K562 (cell line): ENCODE results near the gene TJAP1. TPM values are rescaled to one million over a fixed set of nuclear protein-coding genes. Genes with fewer than 3 reads are reported as not detected.
A peak's percentile ranks its signal among the peaks of the same experiment; 100 is the strongest.

Source experiments
- CREM ChIP-seq: IDR thresholded peaks from 2 replicates; pipeline ENCODE4 v1.6.1; 2014; ENCODE audit warnings: antibody characterized with exemption, low read depth
- HMGN3 ChIP-seq: IDR thresholded peaks from 2 replicates; pipeline ENCODE4 v1.6.1; 2011; ENCODE audit warnings: borderline replicate concordance, low read depth, mild to moderate bottlenecking, mixed read lengths, low read length; ENCODE audit not compliant: insufficient read length; ENCODE audit errors: extremely low read depth
- ILF3 ChIP-seq: fragments of 450-650 bp; IDR thresholded peaks from 2 replicates; pipeline ENCODE4 v1.6.1; 2018; ENCODE audit warnings: antibody characterized with exemption, mild to moderate bottlenecking, moderate library complexity, borderline replicate concordance
- IRF2 ChIP-seq: sonication (generic); formaldehyde crosslinking; IDR thresholded peaks from 2 replicates; pipeline ENCODE4 v1.8.1; 2022; ENCODE audit warnings: mild to moderate bottlenecking, missing genetic modification reagents
- NONO ChIP-seq, 2 experiments: fragments of 200-400 bp in 1 of 2; fragments of 450-650 bp in 1 of 2; formaldehyde crosslinking in 1 of 2; IDR thresholded peaks; 2 replicates each; pipeline ENCODE4 v1.6.1; 2017; ENCODE audit warnings: low read depth in 2 of 2, mild to moderate bottlenecking in 2 of 2, moderate library complexity in 2 of 2, low read length in 1 of 2
- POLR2A ChIP-seq: fragments of 450-650 bp; conservative IDR thresholded peaks from 2 replicates; pipeline ENCODE4 v1.6.1; 2016
- RBM22 ChIP-seq: fragments of 200-400 bp; formaldehyde crosslinking; IDR thresholded peaks from 2 replicates; pipeline ENCODE4 v1.6.1; 2018; ENCODE audit warnings: low read length, low read depth; ENCODE audit not compliant: poor library complexity, severe bottlenecking
- SIN3A ChIP-seq, 2 experiments: fragments of 150-350 bp in 1 of 2; IDR thresholded peaks; 2 replicates each; pipeline ENCODE4 v1.6.1; 2011 to 2016; ENCODE audit warnings: borderline replicate concordance in 2 of 2, low read depth in 2 of 2, low read length in 2 of 2, mild to moderate bottlenecking in 2 of 2, moderate library complexity in 2 of 2; ENCODE audit not compliant: control insufficient read depth in 1 of 2
- SPI1 ChIP-seq: IDR thresholded peaks from 2 replicates; pipeline ENCODE4 v1.6.1; 2011; ENCODE audit warnings: low read depth, low read length, control low read depth, borderline replicate concordance
- TFAM ChIP-seq: fragments of 250-450 bp; sonication (Bioruptor Pico); conservative IDR thresholded peaks from 2 replicates; pipeline ENCODE4 v1.5.0; 2021; ENCODE audit warnings: mild to moderate bottlenecking, moderate library complexity
- U2AF2 ChIP-seq: fragments of 200-400 bp; formaldehyde crosslinking; optimal IDR thresholded peaks from 2 replicates; pipeline ENCODE3; 2017; ENCODE audit warnings: low read depth, mild to moderate bottlenecking, low read length
- polyA plus RNA-seq, 8 experiments: library from polyadenylated mRNA; depleted of rRNA in 4 of 8; stranded (reverse) in 5 of 8; unstranded in 3 of 8; fragments of >200 nt; fragmentation: Nextera tagmentation in 2 of 8; fragmentation: Illumina TruSeq in 1 of 8; extraction: Ambion mirVana in 2 of 8; extraction: Trizol in 1 of 8; gene quantifications; 2 replicates each; pipeline versions ENCODE4 v1.2.1 to v1.2.3, GENCODE V29; 2011 to 2014; ENCODE audit warnings: inconsistent platforms in 1 of 8, missing spikeins in 1 of 8
- total RNA-seq, 7 experiments: library from RNA; depleted of rRNA in 6 of 7; stranded (reverse); fragments of >200 nt in 6 of 7; fragmentation: Illumina TruSeq in 2 of 7; extraction: Trizol in 2 of 7; gene quantifications; 2 replicates each; pipeline versions ENCODE4 v1.2.1 to v1.2.3, GENCODE V29; 2011 to 2021; ENCODE audit warnings: low replicate concordance in 1 of 7
- TF ChIP-seq, protein P1 (sequence below): fragments of 250-450 bp; sonication (Bioruptor Pico); IDR thresholded peaks from 2 replicates; pipeline ENCODE4 v1.5.0; 2021
- TF ChIP-seq, protein P2 (sequence below): fragments of 450-650 bp; formaldehyde crosslinking; IDR thresholded peaks from 2 replicates; pipeline ENCODE4 v1.4.0; 2020; ENCODE audit warnings: mild to moderate bottlenecking
- TF ChIP-seq, protein P3 (sequence below), 2 experiments: fragments of 450-650 bp; formaldehyde crosslinking in 1 of 2; IDR thresholded peaks; 2 replicates each; pipeline versions ENCODE4 v1.4.0 to v1.6.1; 2014 to 2020; ENCODE audit warnings: mild to moderate bottlenecking in 2 of 2, borderline replicate concordance in 1 of 2, low read depth in 1 of 2
- TF ChIP-seq, protein P4 (sequence below): sonication (generic); formaldehyde crosslinking; IDR thresholded peaks from 2 replicates; pipeline ENCODE4 v1.8.0; 2022; ENCODE audit warnings: missing genetic modification reagents, mild to moderate bottlenecking, borderline replicate concordance

TJAP1 gene
- total and polyA plus RNA-seq, 9 of the 15 experiments (the other 6 are each of a cell fraction or from before 2014, with no cell fraction given) = 0.06 to 35.8 (median 16.2) TPM

DNA sequence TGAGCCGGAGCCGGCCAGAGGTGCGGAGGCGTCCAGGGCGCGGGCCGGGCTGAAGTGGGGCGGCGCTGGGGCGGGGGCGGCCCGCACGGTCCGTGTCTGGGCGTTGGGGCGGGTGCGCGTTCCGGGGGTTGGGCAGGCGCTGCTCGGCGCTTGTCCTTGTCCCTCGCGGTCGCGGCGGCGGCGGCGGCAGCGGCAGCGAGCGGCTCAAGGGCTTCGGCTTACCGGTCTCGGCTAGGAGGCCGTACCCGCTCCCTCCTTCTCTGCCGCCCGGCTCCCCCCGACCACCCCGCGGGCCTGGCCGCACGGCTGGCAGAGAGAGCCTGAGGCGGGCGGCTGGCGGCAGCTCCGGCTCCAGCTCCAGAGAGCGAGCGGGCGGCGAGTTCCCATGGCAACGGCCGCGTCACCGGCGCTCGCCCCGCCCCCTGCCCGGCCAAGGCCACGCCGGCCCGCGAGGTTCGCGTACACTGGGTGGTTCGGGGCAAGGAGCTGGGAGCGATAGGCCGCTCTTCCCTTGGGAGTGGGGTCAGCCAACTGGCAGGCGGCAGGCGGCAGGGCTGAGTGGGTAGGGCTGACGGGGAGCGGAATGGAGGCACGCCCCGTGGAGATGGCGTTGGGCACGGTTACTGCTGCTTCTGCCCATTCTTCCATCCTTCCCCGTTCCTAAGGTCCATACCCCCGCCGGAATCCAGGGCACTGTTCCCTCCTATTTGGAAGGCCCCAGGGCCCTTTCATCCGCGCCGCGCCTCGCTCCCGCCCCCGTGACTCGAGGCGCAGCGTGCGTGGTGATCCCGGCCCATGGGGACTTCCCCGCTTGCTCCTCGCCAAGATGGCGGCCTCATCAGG, 32.8 kb downstream of the TJAP1 start, which contains the start of gene LRRC73 (continued):
- peak; percentile 46 to 86; a peak in 1 of 4 replicates for TF ChIP-seq SIN3A (IDR thresholded peaks at IDR 0.05; ENCODE audit: borderline replicate concordance in 2 of 2, control insufficient read depth in 1 of 2, low read depth in 2 of 2, low read length in 2 of 2)
- TF ChIP-seq, protein P1, sequence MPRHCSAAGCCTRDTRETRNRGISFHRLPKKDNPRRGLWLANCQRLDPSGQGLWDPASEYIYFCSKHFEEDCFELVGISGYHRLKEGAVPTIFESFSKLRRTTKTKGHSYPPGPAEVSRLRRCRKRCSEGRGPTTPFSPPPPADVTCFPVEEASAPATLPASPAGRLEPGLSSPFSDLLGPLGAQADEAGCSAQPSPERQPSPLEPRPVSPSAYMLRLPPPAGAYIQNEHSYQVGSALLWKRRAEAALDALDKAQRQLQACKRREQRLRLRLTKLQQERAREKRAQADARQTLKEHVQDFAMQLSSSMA (CRISPR knock-in tag) = peak; percentile 83
- TF ChIP-seq U2AF2 = no peak
- TF ChIP-seq, protein P2, sequence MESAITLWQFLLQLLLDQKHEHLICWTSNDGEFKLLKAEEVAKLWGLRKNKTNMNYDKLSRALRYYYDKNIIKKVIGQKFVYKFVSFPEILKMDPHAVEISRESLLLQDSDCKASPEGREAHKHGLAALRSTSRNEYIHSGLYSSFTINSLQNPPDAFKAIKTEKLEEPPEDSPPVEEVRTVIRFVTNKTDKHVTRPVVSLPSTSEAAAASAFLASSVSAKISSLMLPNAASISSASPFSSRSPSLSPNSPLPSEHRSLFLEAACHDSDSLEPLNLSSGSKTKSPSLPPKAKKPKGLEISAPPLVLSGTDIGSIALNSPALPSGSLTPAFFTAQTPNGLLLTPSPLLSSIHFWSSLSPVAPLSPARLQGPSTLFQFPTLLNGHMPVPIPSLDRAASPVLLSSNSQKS (CRISPR knock-in tag) = no peak
- TF ChIP-seq, protein P3, sequence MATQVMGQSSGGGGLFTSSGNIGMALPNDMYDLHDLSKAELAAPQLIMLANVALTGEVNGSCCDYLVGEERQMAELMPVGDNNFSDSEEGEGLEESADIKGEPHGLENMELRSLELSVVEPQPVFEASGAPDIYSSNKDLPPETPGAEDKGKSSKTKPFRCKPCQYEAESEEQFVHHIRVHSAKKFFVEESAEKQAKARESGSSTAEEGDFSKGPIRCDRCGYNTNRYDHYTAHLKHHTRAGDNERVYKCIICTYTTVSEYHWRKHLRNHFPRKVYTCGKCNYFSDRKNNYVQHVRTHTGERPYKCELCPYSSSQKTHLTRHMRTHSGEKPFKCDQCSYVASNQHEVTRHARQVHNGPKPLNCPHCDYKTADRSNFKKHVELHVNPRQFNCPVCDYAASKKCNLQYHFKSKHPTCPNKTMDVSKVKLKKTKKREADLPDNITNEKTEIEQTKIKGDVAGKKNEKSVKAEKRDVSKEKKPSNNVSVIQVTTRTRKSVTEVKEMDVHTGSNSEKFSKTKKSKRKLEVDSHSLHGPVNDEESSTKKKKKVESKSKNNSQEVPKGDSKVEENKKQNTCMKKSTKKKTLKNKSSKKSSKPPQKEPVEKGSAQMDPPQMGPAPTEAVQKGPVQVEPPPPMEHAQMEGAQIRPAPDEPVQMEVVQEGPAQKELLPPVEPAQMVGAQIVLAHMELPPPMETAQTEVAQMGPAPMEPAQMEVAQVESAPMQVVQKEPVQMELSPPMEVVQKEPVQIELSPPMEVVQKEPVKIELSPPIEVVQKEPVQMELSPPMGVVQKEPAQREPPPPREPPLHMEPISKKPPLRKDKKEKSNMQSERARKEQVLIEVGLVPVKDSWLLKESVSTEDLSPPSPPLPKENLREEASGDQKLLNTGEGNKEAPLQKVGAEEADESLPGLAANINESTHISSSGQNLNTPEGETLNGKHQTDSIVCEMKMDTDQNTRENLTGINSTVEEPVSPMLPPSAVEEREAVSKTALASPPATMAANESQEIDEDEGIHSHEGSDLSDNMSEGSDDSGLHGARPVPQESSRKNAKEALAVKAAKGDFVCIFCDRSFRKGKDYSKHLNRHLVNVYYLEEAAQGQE (IDR thresholded peaks at IDR 0.05; ENCODE audit: borderline replicate concordance) = peak; percentile 41
- TF ChIP-seq, protein P3 (CRISPR knock-in tag; IDR thresholded peaks at IDR 0.05; ENCODE audit: low read depth) = peak; percentile 59; the same call in 1 of the 2 replicates
- no peak for TF ChIP-seq IRF2 (CRISPR knock-in tag)
- TF ChIP-seq SPI1 = no peak
- peak; percentile 82 for TF ChIP-seq HMGN3
- peak; percentile 73 for TF ChIP-seq POLR2A
- TF ChIP-seq, protein P4, sequence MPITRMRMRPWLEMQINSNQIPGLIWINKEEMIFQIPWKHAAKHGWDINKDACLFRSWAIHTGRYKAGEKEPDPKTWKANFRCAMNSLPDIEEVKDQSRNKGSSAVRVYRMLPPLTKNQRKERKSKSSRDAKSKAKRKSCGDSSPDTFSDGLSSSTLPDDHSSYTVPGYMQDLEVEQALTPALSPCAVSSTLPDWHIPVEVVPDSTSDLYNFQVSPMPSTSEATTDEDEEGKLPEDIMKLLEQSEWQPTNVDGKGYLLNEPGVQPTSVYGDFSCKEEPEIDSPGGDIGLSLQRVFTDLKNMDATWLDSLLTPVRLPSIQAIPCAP (CRISPR knock-in tag) = no peak
- peak; percentile 91 for TF ChIP-seq CREM
- TF ChIP-seq RBM22 = peak; percentile 98
- peak in 1 of 2 experiments; percentile 62; a peak in 1 of 4 replicates for TF ChIP-seq NONO (IDR thresholded peaks at IDR 0.05; ENCODE audit: low read depth in 2 of 2, low read length in 1 of 2)
- no peak for TF ChIP-seq TFAM (CRISPR knock-in tag)
- TF ChIP-seq ILF3 = no peak
